Measurements from ENCODE around the gene EGFL7. TPM values are rescaled to one million over a fixed set of nuclear protein-coding genes. Genes with fewer than 3 reads are reported as not detected.

Gene EGFL7
- total RNA-seq, 1 experiment from 2014 or later = 79.5 TPM

DNA sequence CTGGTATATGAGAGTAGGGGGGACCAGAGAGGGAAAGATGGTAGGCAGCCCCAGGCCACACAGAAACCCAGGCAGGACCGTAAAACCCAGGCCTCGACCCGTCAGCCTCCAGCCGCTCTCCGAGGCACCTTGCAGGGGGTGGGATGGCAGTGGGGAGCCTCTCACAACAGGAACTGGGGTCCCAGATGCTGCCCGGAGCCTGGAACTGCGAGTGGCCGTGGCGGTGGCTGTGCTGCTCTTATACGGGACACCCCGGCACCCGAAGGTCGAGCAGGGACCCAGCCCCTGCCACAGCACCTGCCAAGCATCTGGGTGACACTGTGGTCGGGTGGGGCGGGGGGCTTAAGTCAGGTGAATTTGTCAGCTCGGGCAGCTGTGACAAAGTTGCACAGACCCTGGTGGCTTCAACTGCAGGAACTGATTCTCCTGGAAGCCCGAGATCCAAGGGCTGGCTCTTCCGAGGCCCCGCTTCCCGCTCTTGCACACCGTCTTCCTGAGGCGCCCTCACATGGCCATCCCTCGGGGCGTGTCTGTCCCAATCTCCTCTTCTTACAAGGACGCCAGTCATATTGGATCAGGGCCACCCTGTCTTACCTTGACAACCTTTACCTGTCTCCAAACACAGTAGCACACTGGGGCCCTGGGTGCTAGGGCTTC lies 47.6 kb upstream of the EGFL7 start:
- no TSS peak for BruUV-seq (replicated peaks)
- no peak overlapping the region for H3K4me3 ChIP-seq (ENCODE audit: low read depth, low read length, poor library complexity, severe bottlenecking)
- intact Hi-C loops (cut with micrococcal nuclease; ENCODE audit: unreplicated experiment) = no loop called here
- no peaks in the 10 kb centered on the region for H3K27me3 ChIP-seq (replicated peaks; ENCODE audit: insufficient read depth, low read depth, low read length, poor library complexity)
- H3K4me1 ChIP-seq (ENCODE audit: insufficient read depth, low read length, poor library complexity, severe bottlenecking) = no peaks in the 10 kb centered on the region
- POLR2A ChIA-PET (ENCODE audit: low non-redundant PET) = no interaction called here
- TF ChIP-seq, protein P1, sequence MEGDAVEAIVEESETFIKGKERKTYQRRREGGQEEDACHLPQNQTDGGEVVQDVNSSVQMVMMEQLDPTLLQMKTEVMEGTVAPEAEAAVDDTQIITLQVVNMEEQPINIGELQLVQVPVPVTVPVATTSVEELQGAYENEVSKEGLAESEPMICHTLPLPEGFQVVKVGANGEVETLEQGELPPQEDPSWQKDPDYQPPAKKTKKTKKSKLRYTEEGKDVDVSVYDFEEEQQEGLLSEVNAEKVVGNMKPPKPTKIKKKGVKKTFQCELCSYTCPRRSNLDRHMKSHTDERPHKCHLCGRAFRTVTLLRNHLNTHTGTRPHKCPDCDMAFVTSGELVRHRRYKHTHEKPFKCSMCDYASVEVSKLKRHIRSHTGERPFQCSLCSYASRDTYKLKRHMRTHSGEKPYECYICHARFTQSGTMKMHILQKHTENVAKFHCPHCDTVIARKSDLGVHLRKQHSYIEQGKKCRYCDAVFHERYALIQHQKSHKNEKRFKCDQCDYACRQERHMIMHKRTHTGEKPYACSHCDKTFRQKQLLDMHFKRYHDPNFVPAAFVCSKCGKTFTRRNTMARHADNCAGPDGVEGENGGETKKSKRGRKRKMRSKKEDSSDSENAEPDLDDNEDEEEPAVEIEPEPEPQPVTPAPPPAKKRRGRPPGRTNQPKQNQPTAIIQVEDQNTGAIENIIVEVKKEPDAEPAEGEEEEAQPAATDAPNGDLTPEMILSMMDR (conservative IDR thresholded peaks at IDR 0.05; ENCODE audit: low read depth, low read length) = peak; percentile 26; the same call in 1 of the 2 replicates
- TF ChIP-seq EZH2 (IDR thresholded peaks at IDR 0.05; ENCODE audit: borderline replicate concordance, low read depth, low read length, poor library complexity, severe bottlenecking) = no peak
- H3K27ac ChIP-seq (ENCODE audit: low read depth, low read length, poor library complexity, severe bottlenecking) = no peak overlapping the region
- H3K9me3 ChIP-seq (ENCODE audit: low read depth, low read length, poor library complexity, severe bottlenecking) = no peaks in the 10 kb centered on the region
- H3K36me3 ChIP-seq (ENCODE audit: insufficient read depth, low read length, poor library complexity, severe bottlenecking) = no peaks in the 10 kb centered on the region
- no peak for DNase-seq (ENCODE audit: low spot score)
- CTCF ChIA-PET = no interaction called here

DNA sequence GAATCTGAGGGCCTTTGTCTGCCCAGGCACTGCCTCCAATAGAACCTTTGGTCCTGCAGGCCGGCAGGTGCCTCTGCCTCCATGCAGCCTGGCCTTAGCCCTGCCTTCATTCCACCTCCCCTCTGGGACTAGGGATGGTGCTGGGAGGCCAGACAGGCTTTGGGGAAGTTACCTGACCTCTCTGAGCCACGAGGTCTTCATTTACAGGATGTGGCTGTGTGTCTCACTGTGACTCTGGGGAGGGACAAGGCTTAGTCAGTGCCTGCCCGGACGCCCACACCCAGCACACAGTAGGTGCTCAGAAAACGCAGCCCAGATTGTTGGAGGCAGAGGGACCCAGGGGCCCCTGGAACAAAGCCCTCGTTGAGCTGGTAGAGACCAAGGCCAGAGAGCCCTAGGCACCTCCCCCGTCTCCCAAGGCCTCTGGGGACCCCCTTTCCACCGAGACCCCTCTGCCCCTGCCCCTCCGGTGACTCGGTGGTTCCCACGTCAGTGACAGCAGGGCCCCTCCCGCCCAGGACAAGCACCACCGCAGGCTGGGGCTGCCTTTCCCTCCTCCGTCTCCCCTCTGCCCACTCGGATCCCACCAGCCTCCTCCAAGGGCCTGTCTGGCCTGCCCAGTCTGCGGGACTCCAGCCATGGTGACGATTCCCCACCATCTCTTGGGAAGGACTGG lies 46.9 kb upstream of the EGFL7 start:
- ChIA-PET POLR2A (ENCODE audit: low non-redundant PET) (no interaction called here), CTCF (no interaction called here)
- no peaks in the 10 kb centered on the region for H3K36me3 ChIP-seq (ENCODE audit: insufficient read depth, low read length, poor library complexity, severe bottlenecking)
- intact Hi-C loops (cut with micrococcal nuclease; ENCODE audit: unreplicated experiment) = no loop called here
- H3K27me3 ChIP-seq (replicated peaks; ENCODE audit: insufficient read depth, low read depth, low read length, poor library complexity) = no peaks in the 10 kb centered on the region
- no TSS peak for BruUV-seq (replicated peaks)
- no peak for DNase-seq (ENCODE audit: low spot score)
- no peaks in the 10 kb centered on the region for H3K9me3 ChIP-seq (ENCODE audit: low read depth, low read length, poor library complexity, severe bottlenecking)
- no peak overlapping the region for H3K4me3 ChIP-seq (ENCODE audit: low read depth, low read length, poor library complexity, severe bottlenecking)
- no peak for TF ChIP-seq EZH2 (IDR thresholded peaks at IDR 0.05; ENCODE audit: borderline replicate concordance, low read depth, low read length, poor library complexity, severe bottlenecking)
- TF ChIP-seq, protein P1 (conservative IDR thresholded peaks at IDR 0.05; ENCODE audit: low read depth, low read length) = no peak
- H3K4me1 ChIP-seq (ENCODE audit: insufficient read depth, low read length, poor library complexity, severe bottlenecking) = no peaks in the 10 kb centered on the region
- H3K27ac ChIP-seq (ENCODE audit: low read depth, low read length, poor library complexity, severe bottlenecking) = no peak overlapping the region

DNA sequence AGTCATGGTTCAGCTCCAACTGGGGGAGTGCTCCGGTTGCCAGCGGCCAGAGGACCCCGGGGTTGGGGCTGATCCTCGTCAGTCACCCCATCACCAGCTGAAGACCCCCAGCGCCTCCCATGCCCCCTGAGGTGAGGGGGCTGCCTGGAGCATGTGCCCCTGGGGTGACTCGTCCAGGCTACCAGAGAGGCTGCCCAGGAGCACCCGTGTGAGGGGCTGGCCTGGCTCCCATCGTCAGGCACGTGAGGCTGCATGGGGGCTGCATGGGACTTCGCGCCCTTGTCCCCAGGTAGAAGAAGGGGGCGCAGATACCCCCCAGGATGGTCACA lies 46.4 kb upstream of the EGFL7 start:
- TF ChIP-seq, protein P1 (conservative IDR thresholded peaks at IDR 0.05; ENCODE audit: low read depth, low read length) = no peak
- no peak for TF ChIP-seq EZH2 (IDR thresholded peaks at IDR 0.05; ENCODE audit: borderline replicate concordance, low read depth, low read length, poor library complexity, severe bottlenecking)
- no TSS peak for BruUV-seq (replicated peaks)
- Histone ChIP-seq H3K9me3 (ENCODE audit: low read depth, low read length, poor library complexity, severe bottlenecking) (no peaks in the 10 kb centered on the region), H3K27me3 (replicated peaks; ENCODE audit: insufficient read depth, low read depth, low read length, poor library complexity) (no peaks in the 10 kb centered on the region), H3K4me1 (ENCODE audit: insufficient read depth, low read length, poor library complexity, severe bottlenecking) (no peaks in the 10 kb centered on the region), H3K27ac (ENCODE audit: low read depth, low read length, poor library complexity, severe bottlenecking) (no peak overlapping the region), H3K36me3 (ENCODE audit: insufficient read depth, low read length, poor library complexity, severe bottlenecking) (no peaks in the 10 kb centered on the region), H3K4me3 (ENCODE audit: low read depth, low read length, poor library complexity, severe bottlenecking) (no peak overlapping the region)
- intact Hi-C loops (cut with micrococcal nuclease; ENCODE audit: unreplicated experiment) = no loop called here
- DNase-seq (ENCODE audit: low spot score) = no peak
- CTCF ChIA-PET = no interaction called here
- POLR2A ChIA-PET (ENCODE audit: low non-redundant PET) = no interaction called here
